Activated naive CD8-positive, alpha-beta T cell (primary cell): ENCODE results near the gene NUDT17.
"Not testable (repeated sequence)": the region's sequence is repeated elsewhere in the genome, so short reads cannot be mapped to it uniquely, and the experiment has no call there.

Source experiments
- H3K27ac Mint-ChIP-seq: one replicate; pipeline ENCODE4 v1.8.0; 2021; ENCODE audit warnings: mixed read lengths
- H3K27me3 Mint-ChIP-seq: one replicate; pipeline ENCODE4 v1.8.0; 2021; ENCODE audit warnings: mixed read lengths
- H3K36me3 Mint-ChIP-seq: one replicate; pipeline ENCODE4 v1.8.0; 2021; ENCODE audit warnings: mixed read lengths
- H3K4me1 Mint-ChIP-seq: one replicate; pipeline ENCODE4 v1.8.0; 2021; ENCODE audit warnings: low read depth, mixed read lengths
- H3K4me3 Mint-ChIP-seq: one replicate; pipeline ENCODE4 v1.8.0; 2021; ENCODE audit warnings: mild to moderate bottlenecking, mixed read lengths
- H3K9me3 Mint-ChIP-seq: one replicate; pipeline ENCODE4 v1.8.0; 2021; ENCODE audit warnings: low read depth, mixed read lengths

Gene NUDT17

DNA sequence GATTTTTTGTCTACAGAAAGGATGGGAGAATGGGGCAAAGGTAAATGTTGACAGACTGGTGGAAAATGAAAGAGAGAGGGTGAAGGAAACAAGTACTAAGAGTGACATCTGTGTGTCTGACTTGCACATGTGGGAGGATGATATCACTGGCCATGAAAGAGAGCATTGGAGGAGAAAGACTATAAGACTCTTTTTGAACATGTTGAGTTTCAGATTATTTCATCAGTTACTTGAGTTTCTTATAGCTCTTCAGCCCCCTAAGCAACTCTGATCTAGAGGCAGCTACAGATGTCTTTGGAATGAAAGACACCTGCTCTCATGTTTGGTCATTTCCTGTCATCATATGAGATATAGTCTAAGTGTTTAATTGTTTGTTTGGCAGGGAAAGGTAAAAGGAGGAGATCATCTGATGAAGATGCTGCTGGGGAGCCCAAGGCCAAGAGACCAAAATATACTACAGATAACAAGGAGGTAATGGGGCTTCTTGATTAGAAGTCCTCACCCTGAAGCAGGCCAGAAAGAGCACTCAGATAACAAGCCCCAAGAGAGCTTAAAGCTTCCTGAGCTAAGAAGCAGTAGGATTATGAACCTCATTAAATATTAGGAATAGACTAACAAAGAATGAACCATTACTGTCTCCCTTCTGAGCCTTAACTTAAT, 16.9 kb upstream of the NUDT17 start:
- Mint-ChIP-seq H3K4me3 (peak overlapping the region; percentile 73), H3K27ac (peak overlapping the region; percentile 96), H3K36me3 (peaks cover 33% of the 10 kb centered on the region), H3K27me3 (no peaks in the 10 kb centered on the region), H3K4me1 (peaks cover 45% of the 10 kb centered on the region), H3K9me3 (no peaks in the 10 kb centered on the region)

DNA sequence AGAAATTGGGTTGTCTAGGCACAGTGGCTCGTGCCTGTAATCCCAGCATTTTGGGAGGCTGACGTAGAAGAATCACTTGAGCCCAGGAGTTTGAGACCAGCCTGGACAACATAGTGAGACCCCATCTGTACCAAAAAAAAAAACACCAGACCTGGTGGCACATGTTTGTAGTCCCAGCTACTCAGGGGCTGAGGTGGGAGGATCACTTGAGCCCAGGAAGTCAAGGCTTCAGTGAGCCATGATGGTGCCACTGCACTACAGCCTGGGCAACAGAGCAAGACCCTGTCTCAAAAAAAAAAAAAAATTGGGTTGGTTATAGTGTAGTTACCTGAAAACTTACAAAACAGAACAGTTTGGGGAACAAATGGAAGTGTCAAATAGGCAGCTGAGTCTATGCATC, 14.6 kb upstream of the NUDT17 start:
- not testable (repeated sequence) for H3K27ac Mint-ChIP-seq, H3K9me3 Mint-ChIP-seq, H3K27me3 Mint-ChIP-seq, H3K4me3 Mint-ChIP-seq
- peaks cover 30% of the 10 kb centered on the region for H3K36me3 Mint-ChIP-seq
- H3K4me1 Mint-ChIP-seq, result peaks cover 35% of the 10 kb centered on the region

DNA sequence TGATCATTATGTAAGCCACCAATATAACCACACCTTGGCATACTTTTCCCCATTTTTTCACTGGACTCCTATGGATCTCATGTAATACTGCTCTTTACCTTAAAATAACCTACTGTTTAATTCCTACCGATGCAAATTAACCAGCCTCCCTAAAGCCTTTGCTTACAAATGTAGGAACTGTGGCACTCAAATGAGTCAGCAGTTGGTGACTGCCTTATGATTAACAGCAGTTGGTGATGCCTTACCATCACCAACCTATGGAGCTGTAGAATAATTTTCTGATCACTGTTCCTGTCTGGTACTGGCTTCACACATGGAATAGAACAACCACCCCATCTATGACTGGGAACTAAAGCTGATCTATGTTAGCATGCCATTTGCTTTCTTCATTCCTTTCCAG, 7.8 kb upstream of the NUDT17 start:
- H3K27ac Mint-ChIP-seq, result no peak overlapping the region
- H3K27me3 Mint-ChIP-seq, result no peaks in the 10 kb centered on the region
- H3K36me3 Mint-ChIP-seq, result peaks cover 6% of the 10 kb centered on the region
- H3K4me1 Mint-ChIP-seq, result no peaks in the 10 kb centered on the region
- no peaks in the 10 kb centered on the region for H3K9me3 Mint-ChIP-seq
- no peak overlapping the region for H3K4me3 Mint-ChIP-seq

DNA sequence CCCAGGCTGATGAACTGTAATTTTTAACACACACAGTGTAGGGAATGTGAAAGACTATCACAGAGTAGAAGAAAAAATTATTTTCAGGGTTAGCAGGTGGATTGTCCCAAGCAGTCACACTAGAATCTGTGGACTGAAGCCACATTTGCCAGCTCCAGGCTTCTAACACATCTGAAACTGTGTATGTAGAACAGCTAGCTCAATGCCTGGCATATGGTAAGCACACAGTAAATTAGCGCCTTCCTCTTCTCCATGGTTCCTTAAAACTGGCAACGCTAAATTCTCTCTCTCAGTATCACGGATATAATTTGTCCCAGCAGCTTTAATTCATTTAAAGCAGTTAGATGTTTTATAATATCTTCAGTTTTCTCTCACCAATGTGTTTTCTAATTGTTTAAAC, 2.4 kb upstream of the NUDT17 start:
- Mint-ChIP-seq H3K4me3 (no peak overlapping the region), H3K9me3 (no peaks in the 10 kb centered on the region), H3K27me3 (no peaks in the 10 kb centered on the region)

DNA sequence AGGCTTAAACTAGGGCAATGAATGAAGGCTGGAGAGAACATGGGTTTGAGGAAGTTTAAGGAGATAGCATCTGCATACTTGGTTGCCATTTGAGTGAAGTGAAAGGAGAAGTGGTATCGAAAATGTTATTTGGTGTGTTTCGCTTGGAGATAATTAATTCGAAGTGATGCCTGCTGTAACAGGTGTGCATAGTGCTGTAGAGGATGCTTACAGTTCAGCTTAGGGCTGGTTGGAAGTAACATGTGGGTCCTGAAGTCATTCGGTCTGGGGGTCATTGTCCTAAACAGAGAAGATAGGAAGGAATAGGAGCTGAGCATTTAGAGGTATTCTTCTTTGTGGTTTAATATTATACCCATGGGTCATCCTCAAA, 301 bp upstream of the NUDT17 start:
- Mint-ChIP-seq H3K27me3 (no peaks in the 10 kb centered on the region), H3K4me1 (peaks cover 9% of the 10 kb centered on the region), H3K4me3 (no peak overlapping the region), H3K9me3 (no peaks in the 10 kb centered on the region), H3K36me3 (no peaks in the 10 kb centered on the region), H3K27ac (no peak overlapping the region)

More for the DNA sequence above, 2.4 kb upstream of the NUDT17 start:
- Mint-ChIP-seq H3K36me3 (no peaks in the 10 kb centered on the region), H3K27ac (no peak overlapping the region), H3K4me1 (peaks cover 5% of the 10 kb centered on the region)

DNA sequence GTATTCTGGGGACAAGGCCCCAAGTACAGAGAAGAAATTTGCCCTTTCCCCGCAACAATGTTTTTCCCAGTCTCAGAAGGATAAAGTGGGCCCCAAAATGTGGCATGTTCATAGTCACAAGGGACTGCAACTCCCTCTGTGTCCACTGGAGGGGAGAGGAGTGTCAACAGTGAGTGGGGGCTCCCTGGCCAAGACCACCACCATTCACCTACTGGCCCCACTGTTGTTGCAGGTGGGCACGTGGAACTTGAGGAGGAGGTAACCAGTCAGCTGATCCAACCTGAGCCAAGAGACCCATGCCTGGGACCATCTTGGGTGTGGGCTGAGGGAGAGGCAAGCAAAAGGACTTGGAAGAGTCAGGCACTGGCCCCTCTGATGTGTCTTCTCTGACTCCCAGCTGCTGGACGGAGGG, 777 bp downstream of the NUDT17 start:
- Mint-ChIP-seq H3K4me1 (peaks cover 10% of the 10 kb centered on the region), H3K27me3 (no peaks in the 10 kb centered on the region), H3K9me3 (no peaks in the 10 kb centered on the region), H3K36me3 (peaks cover 3% of the 10 kb centered on the region), H3K27ac (peak overlapping the region; percentile 18), H3K4me3 (no peak overlapping the region)

DNA sequence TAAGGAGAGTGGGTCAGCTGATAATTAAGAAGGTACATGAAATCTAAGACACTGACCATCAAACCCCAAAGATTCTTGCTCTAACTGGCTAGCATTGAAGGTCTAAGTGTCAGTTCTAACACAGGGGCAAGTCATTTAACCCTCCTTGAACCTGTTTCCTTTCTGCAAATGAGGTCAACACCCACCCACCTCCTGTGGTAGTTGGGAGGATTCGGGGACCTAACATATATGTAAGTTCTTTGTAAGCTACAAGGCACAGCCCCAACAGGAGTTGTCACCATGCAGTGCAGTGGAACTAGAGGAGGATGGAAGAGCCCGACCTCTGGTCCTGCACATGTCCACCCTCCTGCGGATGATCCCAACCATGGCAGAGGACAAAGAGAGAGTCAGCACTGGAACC, 2.4 kb downstream of the NUDT17 start:
- no peaks in the 10 kb centered on the region for H3K27me3 Mint-ChIP-seq
- H3K4me3 Mint-ChIP-seq, result no peak overlapping the region
- H3K9me3 Mint-ChIP-seq, result no peaks in the 10 kb centered on the region
- H3K27ac Mint-ChIP-seq, result no peak overlapping the region
- H3K36me3 Mint-ChIP-seq, result peaks cover 3% of the 10 kb centered on the region
- H3K4me1 Mint-ChIP-seq, result peaks cover 10% of the 10 kb centered on the region

DNA sequence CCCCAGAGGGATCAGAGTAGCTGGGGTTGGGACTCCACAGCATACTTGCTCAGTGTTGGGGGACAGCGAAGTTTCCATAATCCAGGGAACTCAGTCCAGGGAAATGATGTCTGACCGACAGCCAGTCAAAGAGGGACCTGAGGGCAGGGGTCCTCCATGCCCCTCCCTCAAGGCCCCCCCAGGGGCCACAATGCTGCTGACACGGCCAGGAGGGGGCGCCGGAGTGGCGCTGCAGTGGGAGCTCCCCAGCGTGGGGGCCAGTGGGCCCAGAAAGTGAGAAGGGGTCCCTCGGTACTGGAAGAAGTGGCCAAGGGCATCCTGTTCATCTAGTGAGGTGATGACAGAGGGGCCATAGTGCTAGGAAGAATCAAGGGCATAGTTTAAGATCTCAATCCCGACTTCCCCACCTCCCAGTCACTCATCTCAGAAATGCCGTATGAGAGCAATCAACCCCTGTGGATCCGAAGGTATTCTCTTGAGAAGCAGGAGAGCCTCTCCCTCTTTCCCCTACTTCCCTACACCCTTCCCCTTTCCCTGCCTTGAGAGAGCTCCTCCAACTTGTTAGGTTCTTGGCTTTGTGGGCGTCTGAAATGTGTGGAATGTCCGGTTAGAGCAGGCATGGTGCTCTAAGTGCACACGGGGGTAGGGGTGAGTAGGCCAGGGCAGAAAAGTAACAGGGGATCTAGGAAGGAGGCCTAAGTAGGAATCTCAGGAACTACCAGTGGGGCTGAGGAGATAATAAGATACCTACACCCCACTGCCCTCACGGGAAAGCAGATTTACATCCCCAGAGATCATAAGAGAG, 4.1 kb downstream of the NUDT17 start:
- H3K4me3 Mint-ChIP-seq, result no peak overlapping the region
- no peaks in the 10 kb centered on the region for H3K9me3 Mint-ChIP-seq
- peaks cover 7% of the 10 kb centered on the region for H3K36me3 Mint-ChIP-seq
- no peaks in the 10 kb centered on the region for H3K27me3 Mint-ChIP-seq
- peak overlapping the region; percentile 30 for H3K27ac Mint-ChIP-seq
- H3K4me1 Mint-ChIP-seq, result peaks cover 10% of the 10 kb centered on the region

DNA sequence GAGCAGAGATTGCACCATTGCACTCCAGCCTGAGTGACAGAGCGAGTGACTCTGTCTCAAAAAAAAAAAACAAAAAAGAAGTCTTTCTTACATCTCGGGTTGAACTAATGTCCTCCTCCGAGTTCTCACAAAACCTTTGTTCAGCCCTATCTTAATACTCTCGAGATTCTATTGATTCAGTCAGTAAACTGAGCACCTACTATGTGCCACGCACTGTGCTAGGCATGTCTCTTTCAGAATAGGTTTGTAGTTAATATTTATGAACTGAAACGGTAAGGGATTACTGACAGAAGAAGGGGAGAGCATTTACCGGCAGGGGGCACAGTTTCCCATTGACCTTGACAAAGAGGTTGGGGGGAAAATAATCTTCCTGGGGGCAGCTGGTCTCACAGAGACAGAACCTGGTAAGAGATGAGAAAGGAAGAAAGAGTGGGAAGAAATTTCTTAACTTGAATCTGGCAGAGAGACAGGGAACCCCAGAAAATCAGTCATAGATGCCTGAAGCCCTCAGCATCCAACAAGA, 10.1 kb downstream of the NUDT17 start:
- H3K36me3 Mint-ChIP-seq, result peaks cover 7% of the 10 kb centered on the region
- H3K4me1 Mint-ChIP-seq, result peaks cover 18% of the 10 kb centered on the region
- no peaks in the 10 kb centered on the region for H3K9me3 Mint-ChIP-seq
- no peaks in the 10 kb centered on the region for H3K27me3 Mint-ChIP-seq
- H3K27ac Mint-ChIP-seq, result no peak overlapping the region
- no peak overlapping the region for H3K4me3 Mint-ChIP-seq

DNA sequence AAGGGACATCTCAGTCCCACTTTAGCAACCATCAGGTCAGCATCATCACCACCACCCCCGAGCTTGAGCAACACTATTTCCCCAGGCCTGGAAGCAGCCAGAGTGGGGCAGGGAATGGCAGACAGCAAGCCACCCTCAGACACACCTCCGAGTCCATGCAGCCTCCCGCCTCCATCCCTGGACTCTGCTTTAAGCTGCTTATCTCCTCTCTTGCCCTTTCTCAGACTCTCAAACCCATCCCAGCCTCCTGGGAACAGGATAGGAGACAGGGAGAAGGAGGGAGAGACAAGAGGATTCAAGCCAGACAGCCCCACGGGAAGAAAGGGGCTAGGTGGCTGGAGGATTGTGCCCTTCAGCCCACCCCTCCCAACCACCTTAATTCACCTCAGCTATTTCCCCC, 11.7 kb downstream of the NUDT17 start:
- Mint-ChIP-seq H3K27me3 (no peaks in the 10 kb centered on the region), H3K4me3 (peak overlapping the region; percentile 10), H3K9me3 (no peaks in the 10 kb centered on the region), H3K27ac (no peak overlapping the region), H3K4me1 (peaks cover 18% of the 10 kb centered on the region), H3K36me3 (peaks cover 3% of the 10 kb centered on the region)

DNA sequence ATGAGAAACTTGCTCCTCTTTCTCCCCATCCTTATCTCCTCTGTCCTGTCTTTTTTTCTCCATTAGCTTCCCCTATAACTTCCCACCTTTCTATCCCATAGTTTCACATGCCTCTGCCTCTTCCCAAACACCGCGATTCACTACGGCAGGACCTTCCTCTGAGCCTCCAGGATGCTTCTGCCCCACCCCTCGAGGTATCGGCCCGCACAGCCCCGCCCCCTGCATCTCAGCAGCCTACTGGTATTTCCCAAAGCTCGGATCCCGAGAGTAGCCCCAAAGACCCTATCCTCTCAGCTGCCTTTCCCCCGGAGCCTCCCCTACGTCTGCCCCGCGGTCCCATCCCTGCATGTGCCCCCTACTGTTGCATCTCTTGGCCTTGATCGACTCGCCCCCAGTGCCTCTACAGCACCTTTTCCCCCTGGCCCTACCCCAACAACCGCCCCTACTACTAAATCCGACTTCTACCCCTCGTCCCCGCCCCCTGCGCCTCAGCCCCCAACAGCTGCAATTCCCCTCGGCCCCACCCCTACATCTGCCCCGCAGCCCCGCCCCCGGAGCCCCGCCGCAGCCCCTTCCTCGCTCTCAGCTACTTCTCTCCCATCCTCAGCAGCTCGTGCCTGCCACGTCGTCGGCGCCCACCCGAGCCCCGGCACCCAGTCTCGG, 12.9 kb downstream of the NUDT17 start:
- Mint-ChIP-seq H3K36me3 (peaks cover 3% of the 10 kb centered on the region), H3K27me3 (no peaks in the 10 kb centered on the region), H3K27ac (peak overlapping the region; percentile 78), H3K4me1 (peaks cover 18% of the 10 kb centered on the region), H3K4me3 (peak overlapping the region; percentile 95), H3K9me3 (no peaks in the 10 kb centered on the region)

DNA sequence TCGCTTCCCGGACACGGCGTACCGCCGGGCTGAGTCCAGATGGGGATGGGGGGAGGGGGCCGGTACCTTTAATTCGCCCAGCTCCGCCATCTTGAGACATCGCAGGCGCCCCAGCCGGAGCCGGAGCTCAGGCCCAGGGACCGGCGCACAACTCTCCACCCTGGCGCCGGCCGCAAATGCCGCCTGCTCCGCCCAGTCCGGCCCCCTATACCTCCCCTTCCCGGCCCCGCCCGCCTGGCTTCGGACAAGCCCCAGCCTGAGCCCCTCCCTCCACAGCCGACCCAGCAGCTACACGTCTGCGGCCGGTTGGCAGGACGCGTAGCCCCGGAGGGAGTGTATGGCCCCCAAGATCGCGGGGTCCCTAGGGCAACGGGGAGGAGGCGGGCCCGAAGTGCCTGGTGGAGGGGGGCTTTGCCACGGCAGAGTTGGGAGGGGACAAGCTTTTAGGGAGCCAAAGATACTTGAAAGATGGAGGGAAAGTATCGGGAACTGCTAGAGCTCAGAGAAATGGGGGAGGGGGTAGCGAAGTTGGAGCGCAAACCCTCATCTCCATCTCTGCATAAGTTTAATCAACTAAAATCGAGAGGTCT, 13.6 kb downstream of the NUDT17 start, which contains the start of gene PIAS3:
Gene PIAS3 (minus strand): TSS at position 181 of the 590 bp plus-strand sequence. CDS start 91 bp downstream, at position 90.
- H3K27me3 Mint-ChIP-seq, result no peaks in the 10 kb centered on the region
- H3K9me3 Mint-ChIP-seq, result no peaks in the 10 kb centered on the region
- peak within 1 kb of the TSS; percentile 78 for H3K27ac Mint-ChIP-seq
- peaks cover under 1% of the 10 kb centered on the region for H3K36me3 Mint-ChIP-seq
- peaks cover 18% of the 10 kb centered on the region for H3K4me1 Mint-ChIP-seq
- peak within 1 kb of the TSS; percentile 95 for H3K4me3 Mint-ChIP-seq

DNA sequence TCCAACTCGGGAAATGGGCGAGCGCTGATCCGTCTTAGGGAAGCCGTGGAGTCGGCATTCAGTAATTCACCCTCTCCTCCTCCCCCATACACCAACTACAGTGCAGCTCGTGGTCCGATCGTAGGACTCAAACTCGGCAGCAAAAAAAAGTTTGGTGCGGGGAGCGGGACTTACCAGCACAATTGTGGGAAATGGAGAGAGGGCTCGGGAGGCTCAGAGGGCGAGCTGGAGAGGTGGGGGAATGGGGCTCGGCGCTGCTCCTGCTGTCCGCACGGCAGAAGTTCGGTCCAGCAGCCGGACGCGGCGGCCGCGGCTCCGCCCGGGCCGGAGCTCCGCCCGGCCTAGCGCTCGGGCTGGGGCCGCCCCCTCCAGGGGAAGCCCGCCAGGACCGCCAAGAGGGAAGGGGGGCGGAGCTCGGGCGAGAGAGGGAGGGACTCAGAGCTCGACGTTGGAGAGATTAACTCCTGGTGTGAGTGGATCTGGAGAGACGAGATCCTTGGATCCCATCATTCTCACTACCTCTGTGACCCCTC, 14.1 kb downstream of the NUDT17 start:
- H3K4me1 Mint-ChIP-seq, result peaks cover 18% of the 10 kb centered on the region

DNA sequence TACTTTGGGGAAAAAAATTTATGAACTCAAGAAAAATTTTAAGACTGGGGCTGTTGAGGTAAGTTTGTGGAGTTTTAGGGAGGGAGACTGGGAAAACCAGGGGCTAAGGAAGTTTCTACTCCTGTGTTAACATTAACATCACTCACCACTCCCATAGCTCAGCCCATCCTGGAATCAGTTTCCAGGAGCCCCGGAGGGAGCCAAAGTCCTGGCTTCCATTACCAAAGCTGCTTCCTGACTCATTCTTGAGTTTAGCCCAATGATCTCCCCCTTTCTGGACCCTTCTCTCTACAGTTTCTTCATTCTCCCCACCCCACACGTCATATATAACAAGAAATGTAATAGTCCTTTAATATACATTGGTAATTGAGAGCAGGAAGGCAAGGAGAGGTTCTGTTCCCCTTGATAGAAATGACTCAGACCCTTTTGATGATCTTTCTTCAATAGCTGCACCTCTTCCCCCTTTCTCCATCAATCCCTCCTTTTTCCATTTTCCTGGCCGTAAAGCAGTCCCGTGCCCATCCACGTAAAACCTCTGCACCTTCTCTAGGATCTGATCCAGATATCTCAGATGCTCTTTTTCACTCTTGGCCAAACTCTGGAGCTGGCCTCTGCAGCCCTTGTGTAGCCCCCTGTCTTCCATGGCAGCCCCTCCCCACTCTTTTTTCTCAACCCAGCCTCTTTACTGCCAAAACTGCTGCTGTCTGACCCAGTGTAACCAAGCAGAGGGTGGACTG, 18.0 kb downstream of the NUDT17 start:
- H3K27me3 Mint-ChIP-seq, result no peaks in the 10 kb centered on the region
- H3K4me1 Mint-ChIP-seq, result peaks cover 6% of the 10 kb centered on the region
- no peak overlapping the region for H3K4me3 Mint-ChIP-seq
- H3K27ac Mint-ChIP-seq, result no peak overlapping the region
- H3K9me3 Mint-ChIP-seq, result no peaks in the 10 kb centered on the region
- H3K36me3 Mint-ChIP-seq, result no peaks in the 10 kb centered on the region

More for the DNA sequence above, 14.1 kb downstream of the NUDT17 start:
- no peaks in the 10 kb centered on the region for H3K9me3 Mint-ChIP-seq
- peak overlapping the region; percentile 77 for H3K27ac Mint-ChIP-seq
- H3K27me3 Mint-ChIP-seq, result no peaks in the 10 kb centered on the region
- H3K4me3 Mint-ChIP-seq, result peak overlapping the region; percentile 95
- no peaks in the 10 kb centered on the region for H3K36me3 Mint-ChIP-seq
